HG03060 (cell line): ENCODE results near the gene C11orf65.
"Not testable (repeated sequence)": the region's sequence is repeated elsewhere in the genome, so short reads cannot be mapped to it uniquely, and the experiment has no call there.

ENCODE experiments used
- ATAC-seq: cut with Tn5 transposase; IDR thresholded peaks from one replicate; pipeline ENCODE4 v1.9.1; 2021; ENCODE audit warnings: low read depth, moderate number of reproducible peaks; ENCODE audit not compliant: unreplicated experiment

C11orf65 gene

DNA sequence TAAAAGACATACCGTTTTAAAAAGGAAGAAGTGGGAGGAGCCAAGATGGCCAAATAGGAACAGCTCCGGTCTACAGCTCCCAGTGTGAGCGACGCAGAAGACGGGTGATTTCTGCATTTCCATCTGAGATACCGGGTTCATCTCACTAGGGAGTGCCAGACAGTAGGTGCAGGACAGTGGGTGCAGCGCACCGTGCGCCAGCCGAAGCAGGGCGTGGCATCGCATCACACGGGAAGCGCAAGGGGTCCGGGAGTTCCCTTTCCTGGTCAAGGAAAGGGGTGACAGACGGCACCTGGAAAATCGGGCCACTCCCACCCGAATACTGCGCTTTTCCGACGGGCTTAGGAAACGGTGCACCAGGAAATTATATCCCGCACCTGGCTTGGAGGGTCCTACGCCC lies 93.8 kb downstream of the C11orf65 start:
- not testable (repeated sequence) for ATAC-seq

DNA sequence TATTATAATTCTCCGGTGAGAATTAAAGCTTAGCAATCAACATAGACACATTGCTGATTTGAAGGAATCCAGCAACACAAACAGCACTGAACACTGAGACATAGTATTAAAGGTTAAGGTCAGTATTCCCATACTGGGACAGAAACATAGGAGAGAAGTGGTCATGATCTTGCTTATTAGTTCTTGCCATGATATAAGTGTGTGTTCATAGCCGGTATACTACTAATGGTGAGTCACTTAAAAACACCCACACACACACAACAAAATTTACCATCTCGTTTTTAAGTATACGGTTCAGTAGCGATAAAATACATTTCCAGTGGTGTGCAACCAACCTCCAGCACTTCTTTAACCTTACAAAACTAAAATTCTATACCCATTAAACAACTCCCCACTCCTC lies 96.3 kb downstream of the C11orf65 start:
- no peak for ATAC-seq

DNA sequence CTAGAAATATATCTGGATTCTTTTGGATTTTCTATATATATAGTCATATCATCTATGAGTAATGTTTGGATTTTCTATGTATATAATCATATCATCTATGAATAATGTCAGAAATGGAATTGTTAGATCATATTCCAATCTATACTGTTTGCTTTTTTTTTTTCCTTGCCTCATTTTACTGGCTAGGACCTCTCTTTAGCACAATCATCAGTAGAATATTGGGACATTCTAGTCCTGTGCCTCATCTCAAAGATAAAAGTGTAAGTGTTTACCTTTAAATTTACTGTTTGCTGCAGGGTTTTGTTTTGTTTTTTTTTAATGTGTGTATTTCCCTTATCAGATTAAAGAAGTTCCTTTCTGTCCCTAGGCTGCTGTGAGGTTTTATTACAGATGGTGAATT lies 97.0 kb downstream of the C11orf65 start:
- no peak for ATAC-seq

DNA sequence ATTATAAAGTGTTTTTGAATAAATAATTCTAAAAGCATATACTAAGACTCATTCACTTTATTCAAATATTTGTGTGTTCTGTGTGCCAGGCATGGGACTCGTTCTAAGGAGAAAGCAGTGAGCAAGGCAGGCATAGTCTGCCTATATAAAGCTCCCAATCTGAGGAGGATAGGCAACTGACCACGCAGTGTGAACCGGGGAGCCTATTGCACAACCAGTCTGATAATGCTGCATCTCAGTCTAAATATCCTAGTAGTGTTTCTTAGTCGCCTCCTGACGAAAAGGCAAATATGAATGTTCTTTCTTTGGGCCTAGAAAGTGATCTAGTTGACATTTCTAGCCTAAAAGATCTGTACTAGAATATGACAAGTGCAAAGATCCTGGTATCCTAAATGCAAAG lies 98.3 kb downstream of the C11orf65 start:
- no peak for ATAC-seq

DNA sequence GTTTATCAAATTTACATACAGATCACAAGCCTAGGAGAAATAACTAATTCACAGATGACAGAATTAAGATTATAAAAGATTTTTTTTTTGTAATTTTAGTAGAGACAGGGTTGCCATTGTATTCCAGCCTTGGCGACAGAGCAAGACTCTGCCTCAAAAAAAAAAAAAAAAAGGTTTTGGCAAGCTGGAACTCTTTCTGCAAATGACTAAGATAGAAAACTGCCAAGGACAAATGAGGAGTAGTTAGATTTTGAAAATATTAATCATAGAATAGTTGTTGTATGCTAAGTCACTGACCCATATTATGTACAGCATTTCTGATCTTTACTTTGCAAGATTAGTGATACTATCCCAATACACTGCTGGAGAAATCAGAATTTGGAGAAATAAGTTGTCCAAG lies 99.2 kb downstream of the C11orf65 start:
- no peak for ATAC-seq

DNA sequence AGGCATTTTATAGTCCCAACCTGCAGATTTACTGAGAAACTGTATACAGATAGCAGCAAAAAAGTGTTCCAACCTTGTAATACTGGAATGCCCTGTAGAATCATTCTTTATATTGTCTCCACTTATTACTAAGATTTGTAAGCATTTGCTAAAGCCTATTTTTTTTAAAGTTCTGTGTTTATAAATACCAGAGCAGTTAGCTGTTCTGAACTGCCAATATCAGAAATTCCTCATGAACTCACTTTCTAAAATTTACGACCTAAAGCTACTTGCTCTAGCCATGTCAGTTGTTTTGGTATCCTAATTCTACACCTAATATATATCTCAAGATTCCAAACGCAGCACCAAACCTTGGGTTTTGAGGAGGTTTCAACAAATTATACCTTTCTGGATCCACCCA lies 103.2 kb downstream of the C11orf65 start:
- no peak for ATAC-seq

DNA sequence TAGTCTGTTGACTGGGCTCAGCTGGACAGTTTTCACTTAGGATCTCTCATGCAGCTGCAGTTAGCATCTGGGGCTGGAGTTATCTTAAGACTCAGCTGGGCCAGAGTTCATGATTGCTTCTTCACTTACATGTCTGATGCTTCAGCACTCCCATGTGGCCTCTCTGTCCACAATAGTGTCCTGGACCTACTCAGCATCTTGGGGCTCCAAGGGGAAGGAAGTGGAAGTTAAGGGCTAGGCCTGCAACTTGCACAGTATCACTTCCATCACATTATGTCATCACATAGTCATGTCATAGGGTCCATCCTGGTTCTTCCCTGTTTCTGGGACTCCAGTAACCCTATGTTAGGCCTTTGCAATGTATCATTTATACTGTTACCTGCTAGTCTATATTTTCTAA lies 115.9 kb downstream of the C11orf65 start:
- ATAC-seq, result no peak

DNA sequence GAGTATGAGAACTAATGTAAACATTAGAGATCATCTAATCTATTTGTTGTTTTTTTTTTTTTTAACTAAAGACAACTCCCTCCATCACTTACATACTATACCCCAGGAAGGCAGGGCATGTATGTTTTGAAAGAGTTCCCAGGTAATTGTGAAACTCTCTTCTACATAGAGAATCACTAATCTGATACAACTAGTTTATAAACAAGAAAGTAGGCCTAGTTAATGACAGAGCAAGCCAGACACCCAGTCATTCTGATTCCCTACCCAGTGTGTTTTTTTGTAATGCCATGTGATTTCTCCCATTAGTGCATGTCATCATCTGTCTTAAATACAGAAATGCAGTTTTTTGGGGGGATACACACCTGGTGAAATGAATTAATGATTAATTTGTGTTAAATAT lies 120.9 kb downstream of the C11orf65 start:
- ATAC-seq, result no peak

DNA sequence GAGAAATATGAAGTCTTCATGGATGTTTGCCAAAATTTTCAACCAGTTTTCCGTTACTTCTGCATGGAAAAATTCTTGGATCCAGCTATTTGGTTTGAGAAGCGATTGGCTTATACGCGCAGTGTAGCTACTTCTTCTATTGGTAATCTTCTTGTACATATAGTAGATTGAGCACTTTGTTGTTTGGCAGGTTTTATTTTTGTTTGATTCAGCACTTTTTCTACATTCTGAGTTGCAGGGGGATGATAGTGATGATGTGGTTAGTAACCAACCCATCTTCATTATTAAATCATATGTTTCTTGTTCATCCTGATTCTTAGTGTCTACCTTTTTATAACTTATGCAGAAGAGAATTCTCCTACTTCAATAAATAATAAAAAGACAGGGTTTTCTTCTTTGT lies 121.6 kb downstream of the C11orf65 start:
- no peak for ATAC-seq

DNA sequence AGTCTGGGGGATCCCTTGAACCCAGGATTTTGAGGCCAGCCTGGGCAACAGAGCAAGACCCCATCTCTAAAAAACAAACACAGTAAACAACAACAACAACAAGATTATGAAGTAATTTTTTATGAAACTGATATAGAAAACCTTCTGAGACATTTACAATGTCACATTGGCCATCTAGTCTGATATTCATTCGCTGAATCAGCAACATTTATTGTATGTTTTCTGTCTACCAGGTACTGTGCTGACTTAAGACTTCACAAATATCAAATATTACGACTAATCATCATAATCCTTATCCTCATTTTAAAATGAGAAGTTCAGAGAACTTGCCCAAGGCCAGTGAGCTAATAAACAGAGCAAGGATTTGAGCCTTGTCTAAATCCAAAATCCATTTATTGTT lies 123.6 kb downstream of the C11orf65 start:
- ATAC-seq, result no peak

DNA sequence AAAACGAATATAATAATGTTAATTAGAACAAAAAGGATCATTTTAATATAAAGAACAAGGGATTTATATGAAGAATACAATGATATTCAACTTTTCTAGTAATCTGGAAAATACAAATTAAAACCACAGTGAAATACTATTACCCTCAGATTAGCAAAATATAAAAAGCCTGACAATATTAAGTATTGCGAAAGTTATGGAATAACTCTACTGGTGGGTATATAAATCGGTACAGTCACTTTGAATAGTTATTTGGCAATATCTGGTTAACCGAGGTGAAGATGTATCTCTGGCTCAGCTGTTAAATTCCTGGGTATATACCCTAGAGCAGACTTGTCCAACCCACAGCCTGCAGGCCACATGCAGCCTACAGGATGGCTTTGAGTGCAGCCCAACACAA lies 125.7 kb downstream of the C11orf65 start:
- no peak for ATAC-seq

DNA sequence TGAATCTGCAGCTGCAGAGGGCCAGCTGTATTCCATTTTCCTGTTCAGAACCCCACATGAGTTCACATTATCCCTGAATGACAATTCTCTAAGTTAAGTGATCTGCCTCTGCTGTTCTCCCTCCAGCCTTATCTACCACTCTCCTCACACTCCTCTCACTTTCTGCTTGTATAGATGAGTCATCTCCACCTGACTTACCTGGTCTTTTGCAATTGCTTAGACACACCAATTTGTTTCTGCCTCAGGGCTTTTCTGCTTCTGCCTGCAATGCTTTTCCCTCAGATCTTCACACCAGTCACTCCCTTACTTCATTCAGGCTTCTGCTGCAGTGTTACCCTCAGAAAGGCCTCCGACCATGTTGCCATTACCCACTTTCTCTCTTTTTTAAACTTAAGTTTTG lies 126.4 kb downstream of the C11orf65 start:
- ATAC-seq, result no peak

DNA sequence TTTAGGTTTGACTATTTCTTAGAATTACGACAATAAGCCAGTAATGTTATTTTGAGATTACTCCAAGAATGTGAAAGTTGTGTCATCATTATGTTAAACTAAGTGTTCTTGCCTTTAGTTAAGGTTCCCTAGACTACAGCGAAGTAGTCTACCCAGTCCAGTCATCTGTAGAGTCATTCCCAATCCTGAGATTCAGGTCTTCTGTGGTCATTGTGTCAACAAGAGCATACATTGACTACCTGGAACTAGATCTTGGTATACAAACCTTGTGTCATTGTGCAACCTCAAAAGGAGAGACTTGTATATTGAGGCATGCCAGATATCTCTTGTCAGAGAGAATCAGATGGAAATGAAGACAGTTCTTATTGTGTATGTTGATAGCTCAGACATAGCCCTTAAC lies 128.6 kb downstream of the C11orf65 start:
- ATAC-seq, result no peak

DNA sequence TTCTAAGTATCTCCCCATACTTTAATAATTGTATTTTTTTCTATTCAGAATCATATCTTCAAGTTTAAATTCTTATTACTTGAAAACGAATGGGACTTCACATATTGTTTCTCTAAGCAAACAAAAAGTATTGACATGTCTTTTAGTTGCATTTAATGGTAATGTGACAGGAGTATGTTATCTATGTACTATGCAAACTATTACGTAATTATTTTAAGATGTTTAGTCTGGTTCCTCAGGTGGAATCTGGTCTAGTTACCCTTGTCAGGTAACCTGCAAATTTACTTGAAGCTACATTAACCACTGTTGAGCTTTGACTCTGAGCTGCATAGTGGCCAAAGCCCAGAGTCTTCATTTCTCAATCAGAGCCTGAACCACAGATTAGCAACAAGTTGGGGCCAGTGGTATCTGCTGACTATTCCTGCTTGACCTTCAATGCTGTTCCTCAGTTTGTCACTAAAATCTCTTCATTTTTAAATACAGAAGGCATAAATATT lies 133.9 kb downstream of the C11orf65 start:
- no peak for ATAC-seq
